PC-3 (cell line): ENCODE data around the gene ZNF385B. TPM values are rescaled to one million over a fixed set of nuclear protein-coding genes. Genes with fewer than 3 reads are reported as not detected.

ENCODE experiments used
- ATAC-seq: fragments of 200-7000 bp; cut with Tn5 transposase; 2 replicates; pipeline ENCODE4 v1.9.1; 2020; ENCODE audit warnings: mild to moderate bottlenecking, moderate library complexity
- Bru-seq: library from RNA; stranded (reverse); fragments of 400-500 nt; gene quantifications from one replicate; lab custom pipeline; 2021; lab: Mats Ljungman, UMichigan
- BruChase-seq, 2 experiments: library from RNA; stranded (reverse); fragments of 400-500 nt; gene quantifications; one replicate each; lab custom pipeline; 2021; lab: Mats Ljungman, UMichigan
- BruUV-seq: library from RNA; stranded (reverse); fragments of 400-500 nt; replicated peaks from 2 replicates; lab custom pipeline; 2021; lab: Mats Ljungman, UMichigan
- CTCF ChIA-PET: fragments of 300-600 bp; sonication (Branson Sonifier 250); formaldehyde crosslinking; loops from one replicate; lab custom pipeline; 2022; ENCODE audit warnings: antibody characterized with exemption; lab: Charles Lee
- POLR2A ChIA-PET: fragments of 300-600 bp; sonication (Branson Sonifier 250); formaldehyde crosslinking; loops from one replicate; lab custom pipeline; 2022; ENCODE audit warnings: antibody characterized with exemption; ENCODE audit not compliant: unreplicated experiment; lab: Charles Lee
- DNase-seq: peaks from one replicate; pipeline ENCODE4 v3.0.0-alpha.2; 2015
- H2AFZ ChIP-seq: fragments of 300-600 bp; sonication (generic); 2 replicates; pipeline ENCODE4 v1.6.0; 2016; ENCODE audit warnings: antibody characterized with exemption, low read length
- H3F3A ChIP-seq: fragments of 300-600 bp; sonication (generic); one replicate; pipeline ENCODE4 v1.6.0; 2017; ENCODE audit warnings: antibody characterized with exemption, low read length, control low read depth, mild to moderate bottlenecking; ENCODE audit not compliant: unreplicated experiment
- H3K27ac ChIP-seq: fragments of 300-600 bp; sonication (generic); 2 replicates; pipeline ENCODE4 v1.5.1; 2016; ENCODE audit warnings: mild to moderate bottlenecking, low read length
- H3K27me3 ChIP-seq: fragments of 300-600 bp; sonication (generic); 2 replicates; pipeline ENCODE4 v1.6.1; 2016; ENCODE audit warnings: low read length, mixed read lengths
- H3K36me3 ChIP-seq: fragments of 300-600 bp; sonication (generic); 2 replicates; pipeline ENCODE4 v1.6.1; 2016; ENCODE audit warnings: low read depth, mixed run types, low read length, mixed read lengths
- H3K4me1 ChIP-seq: fragments of 300-600 bp; sonication (generic); 2 replicates; pipeline ENCODE4 v1.5.1; 2016; ENCODE audit warnings: low read length; ENCODE audit not compliant: insufficient read depth
- H3K4me2 ChIP-seq: fragments of 300-600 bp; sonication (generic); 2 replicates; pipeline ENCODE4 v1.6.0; 2016; ENCODE audit warnings: low read length
- H3K4me3 ChIP-seq: fragments of 300-600 bp; sonication (generic); 2 replicates; pipeline ENCODE4 v1.5.1; 2016; ENCODE audit warnings: mild to moderate bottlenecking, low read length, mixed read lengths
- H3K79me2 ChIP-seq: fragments of 300-600 bp; sonication (generic); 2 replicates; pipeline ENCODE4 v1.6.1; 2017; ENCODE audit warnings: low read length, mixed read lengths
- H3K9ac ChIP-seq: fragments of 300-600 bp; sonication (generic); 2 replicates; pipeline ENCODE4 v1.6.0; 2016; ENCODE audit warnings: mild to moderate bottlenecking, low read length
- H3K9me2 ChIP-seq: fragments of 300-600 bp; sonication (generic); replicated peaks from 2 replicates; pipeline ENCODE4 v1.6.1; 2016; ENCODE audit warnings: mixed run types, low read length, mixed read lengths
- H3K9me3 ChIP-seq: fragments of 300-600 bp; sonication (generic); 2 replicates; pipeline ENCODE4 v1.6.1; 2016; ENCODE audit warnings: low read length, mixed read lengths
- H4K20me1 ChIP-seq: fragments of 300-600 bp; sonication (generic); 2 replicates; pipeline ENCODE4 v1.6.1; 2016; ENCODE audit warnings: low read length, mixed read lengths
- CTCF ChIP-seq: fragments of 300-600 bp; sonication (generic); conservative IDR thresholded peaks from 2 replicates; pipeline ENCODE4 v1.5.1; 2017; ENCODE audit warnings: antibody characterized with exemption, low read depth, mild to moderate bottlenecking, low read length
- EZH2 ChIP-seq: fragments of 300-600 bp; sonication (generic); IDR thresholded peaks from one replicate; pipeline ENCODE4 v1.6.1; 2017; ENCODE audit warnings: antibody characterized with exemption, mild to moderate bottlenecking, low read length; ENCODE audit not compliant: unreplicated experiment
- EZH2phosphoT487 ChIP-seq: fragments of 300-600 bp; sonication (generic); IDR thresholded peaks from 2 replicates; pipeline ENCODE4 v1.6.1; 2018; ENCODE audit warnings: mild to moderate bottlenecking, antibody characterized with exemption, low read length, borderline replicate concordance
- intact Hi-C: fragments of 100-400 bp; cut with micrococcal nuclease; formaldehyde crosslinking; loops from 2 replicates; pipeline ENCODE4 v1.9.0; 2023
- long read RNA-seq: library from polyadenylated mRNA; unstranded; transcript quantifications from one replicate; pipeline ENCODE4 v2.0.0, GENCODE V29; 2021; ENCODE audit not compliant: unreplicated experiment
- total RNA-seq: library from RNA; depleted of rRNA; stranded (reverse); fragments of >200 nt; gene quantifications from 2 replicates; pipeline ENCODE4 v1.2.3, GENCODE V29; 2014; rRNA removed

ZNF385B gene
- 0.81 and 2.4 TPM in 2 replicates for total RNA-seq
- Bru-seq, nascent RNA = percentile 38 among the genes with signal in this experiment
- BruChase-seq, experiment 1, labeled RNA remaining after a 6-hour chase = percentile 25 among the genes with signal in this experiment
- BruChase-seq, experiment 2, labeled RNA remaining after a 2-hour chase = percentile 38 among the genes with signal in this experiment
- long read RNA-seq, partial matches to known transcripts = 2 of 3 reads
- long read RNA-seq, other reads (novel, unspliced or antisense) = 1 of 3 reads

- intact Hi-C loops = no loop called here
- ATAC-seq = peak; percentile 62
- peak within 1 kb of the TSS; percentile 95 for H3K4me2 ChIP-seq
- H3K27me3 ChIP-seq = no peaks in the 10 kb centered on the region
- H3K4me3 ChIP-seq = peak within 1 kb of the TSS; percentile 83
- H3K36me3 ChIP-seq = no peaks in the 10 kb centered on the region
- peak; percentile 37 for DNase-seq
- H3K9me2 ChIP-seq = no peaks in the 10 kb centered on the region
- BruUV-seq = no TSS peak
- TF ChIP-seq EZH2 (no peak), CTCF (no peak), EZH2phosphoT487 (no peak)
- H3K9ac ChIP-seq = peak within 1 kb of the TSS; percentile 37
- peaks cover 4% of the 10 kb centered on the region for H3K4me1 ChIP-seq
- H3K9me3 ChIP-seq = no peaks in the 10 kb centered on the region
- H2AFZ ChIP-seq = peak within 1 kb of the TSS; percentile 97
- no peaks in the 10 kb centered on the region for H3K79me2 ChIP-seq
- H3F3A ChIP-seq = no peaks in the 10 kb centered on the region
- CTCF ChIA-PET = no interaction called here
- POLR2A ChIA-PET = no interaction called here
- no peak within 1 kb of the TSS for H3K27ac ChIP-seq
- no peaks in the 10 kb centered on the region for H4K20me1 ChIP-seq
These were observed at the start of gene ZNF385B for GRCh38 chr2:179861416-179862067. Gene ZNF385B (minus strand): TSS chr2:179861612.

- BruUV-seq = no TSS peak
- no peaks in the 10 kb centered on the region for H3K4me1 ChIP-seq
- H3K27me3 ChIP-seq = no peaks in the 10 kb centered on the region
- ATAC-seq = no peak
- H4K20me1 ChIP-seq = no peaks in the 10 kb centered on the region
- H3K9me3 ChIP-seq = no peaks in the 10 kb centered on the region
- no peak for DNase-seq
- no peaks in the 10 kb centered on the region for H3F3A ChIP-seq
- no peaks in the 10 kb centered on the region for H3K79me2 ChIP-seq
- H3K27ac ChIP-seq = no peak overlapping the region
- TF ChIP-seq EZH2phosphoT487 (no peak), CTCF (no peak), EZH2 (no peak)
- intact Hi-C loops = no loop called here
- no peak overlapping the region for H2AFZ ChIP-seq
- ChIA-PET CTCF (no interaction called here), POLR2A (no interaction called here)
- no peaks in the 10 kb centered on the region for H3K36me3 ChIP-seq
- no peak overlapping the region for H3K9ac ChIP-seq
- H3K4me3 ChIP-seq = no peak overlapping the region
- no peaks in the 10 kb centered on the region for H3K9me2 ChIP-seq
- H3K4me2 ChIP-seq = no peak overlapping the region
These were observed 49.3 kb upstream of the ZNF385B start for GRCh38 chr2:179910735-179911113.
